GM06990 (cell line): ENCODE results near the gene TMEM185B.

Experiments used
- DNase-seq: peaks from one replicate; pipeline ENCODE4 v3.0.0-alpha.2; 2011; ENCODE audit not compliant: insufficient read length; ENCODE audit errors: extremely low read depth
- H3K27me3 ChIP-seq: replicated peaks from 2 replicates; pipeline ENCODE4 v1.6.0; 2011; ENCODE audit warnings: low read length; ENCODE audit not compliant: control insufficient read depth, insufficient read depth
- H3K36me3 ChIP-seq: 2 replicates; pipeline ENCODE4 v1.5.1; 2011; ENCODE audit warnings: low read length; ENCODE audit not compliant: control insufficient read depth, insufficient read depth
- H3K4me3 ChIP-seq: replicated peaks from 2 replicates; pipeline ENCODE4 v1.5.1; 2011; ENCODE audit warnings: low read depth, mild to moderate bottlenecking, control low read depth, low read length
- TF ChIP-seq, protein P1 (sequence below): IDR thresholded peaks from 2 replicates; pipeline ENCODE4 v1.5.1; 2011; ENCODE audit warnings: low read length, control low read depth, mild to moderate bottlenecking, inconsistent platforms; ENCODE audit not compliant: insufficient read depth, poor library complexity, severe bottlenecking

The TMEM185B gene

DNA sequence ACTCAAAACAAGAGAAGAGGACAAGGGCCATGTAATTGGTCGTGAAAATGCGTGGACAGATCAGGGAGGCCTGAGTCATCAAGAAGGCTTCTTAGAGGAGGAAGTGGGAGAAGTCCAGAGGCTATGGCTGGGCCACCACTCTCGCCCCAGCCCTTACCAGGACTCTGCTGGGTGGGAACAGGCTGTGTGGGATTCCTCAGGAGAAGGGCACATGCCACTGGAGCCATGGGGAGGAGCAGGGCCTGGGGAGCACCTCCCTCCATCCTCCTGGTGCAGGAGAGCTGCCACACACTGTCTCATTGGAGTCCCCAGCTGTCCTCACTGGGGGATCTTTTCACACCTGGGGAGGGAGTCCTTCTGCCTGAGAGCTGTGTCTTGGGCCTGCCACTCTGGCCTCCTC lies 20.0 kb upstream of the TMEM185B start:
- DNase-seq, result no peak
- TF ChIP-seq, protein P1, sequence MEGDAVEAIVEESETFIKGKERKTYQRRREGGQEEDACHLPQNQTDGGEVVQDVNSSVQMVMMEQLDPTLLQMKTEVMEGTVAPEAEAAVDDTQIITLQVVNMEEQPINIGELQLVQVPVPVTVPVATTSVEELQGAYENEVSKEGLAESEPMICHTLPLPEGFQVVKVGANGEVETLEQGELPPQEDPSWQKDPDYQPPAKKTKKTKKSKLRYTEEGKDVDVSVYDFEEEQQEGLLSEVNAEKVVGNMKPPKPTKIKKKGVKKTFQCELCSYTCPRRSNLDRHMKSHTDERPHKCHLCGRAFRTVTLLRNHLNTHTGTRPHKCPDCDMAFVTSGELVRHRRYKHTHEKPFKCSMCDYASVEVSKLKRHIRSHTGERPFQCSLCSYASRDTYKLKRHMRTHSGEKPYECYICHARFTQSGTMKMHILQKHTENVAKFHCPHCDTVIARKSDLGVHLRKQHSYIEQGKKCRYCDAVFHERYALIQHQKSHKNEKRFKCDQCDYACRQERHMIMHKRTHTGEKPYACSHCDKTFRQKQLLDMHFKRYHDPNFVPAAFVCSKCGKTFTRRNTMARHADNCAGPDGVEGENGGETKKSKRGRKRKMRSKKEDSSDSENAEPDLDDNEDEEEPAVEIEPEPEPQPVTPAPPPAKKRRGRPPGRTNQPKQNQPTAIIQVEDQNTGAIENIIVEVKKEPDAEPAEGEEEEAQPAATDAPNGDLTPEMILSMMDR, result no peak
- no peaks in the 10 kb centered on the region for H3K27me3 ChIP-seq
- H3K4me3 ChIP-seq, result no peak overlapping the region
- H3K36me3 ChIP-seq, result no peaks in the 10 kb centered on the region

DNA sequence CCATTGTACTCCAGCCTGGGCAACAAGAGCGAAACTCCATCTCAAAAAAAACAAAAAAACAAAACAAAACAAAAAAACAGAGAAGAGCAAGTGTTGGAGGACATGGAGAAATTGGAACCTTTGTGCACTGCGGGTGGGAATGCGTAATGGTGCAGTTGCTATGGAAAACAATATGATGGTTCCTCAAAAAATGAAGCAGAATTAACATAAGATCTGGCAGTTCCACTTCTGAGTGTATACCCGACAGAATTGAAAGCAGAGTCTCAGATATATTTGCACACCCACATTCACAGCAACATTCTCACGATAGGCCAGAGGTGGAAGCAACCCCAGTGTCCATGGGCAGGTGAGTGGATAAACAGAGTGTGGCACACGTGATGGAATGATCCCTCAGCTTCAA lies 18.5 kb upstream of the TMEM185B start:
- no peak overlapping the region for H3K4me3 ChIP-seq
- H3K27me3 ChIP-seq, result no peaks in the 10 kb centered on the region
- H3K36me3 ChIP-seq, result no peaks in the 10 kb centered on the region
- DNase-seq, result no peak
- TF ChIP-seq, protein P1, result no peak

DNA sequence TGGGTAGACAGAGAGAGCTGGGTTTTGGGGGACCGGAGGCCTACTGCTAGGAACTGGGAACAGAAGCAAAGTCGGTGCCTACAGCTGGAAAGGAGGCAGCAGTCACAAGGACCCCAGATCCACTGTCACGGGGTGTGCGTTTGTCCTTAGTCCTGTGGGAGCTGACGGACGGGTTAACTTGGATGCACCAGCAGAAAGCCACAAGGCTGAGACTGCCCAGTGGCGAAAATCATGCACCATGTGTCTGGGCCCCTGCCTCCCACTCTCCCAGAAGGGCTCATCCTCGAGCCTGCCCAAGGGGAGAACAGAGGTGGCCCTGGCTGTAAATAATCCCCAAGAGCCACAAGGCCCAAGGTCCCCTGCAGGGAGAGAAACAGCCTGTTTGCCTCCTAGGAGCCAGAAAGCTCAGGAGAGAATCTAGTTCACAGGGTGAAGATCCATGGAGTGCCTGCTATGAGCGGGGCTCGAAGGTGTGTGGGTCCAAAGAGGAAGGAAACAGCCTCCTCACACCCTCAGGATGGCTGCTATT lies 17.8 kb upstream of the TMEM185B start:
- H3K27me3 ChIP-seq, result no peaks in the 10 kb centered on the region
- H3K36me3 ChIP-seq, result no peaks in the 10 kb centered on the region
- TF ChIP-seq, protein P1, result no peak
- H3K4me3 ChIP-seq, result no peak overlapping the region
- no peak for DNase-seq

DNA sequence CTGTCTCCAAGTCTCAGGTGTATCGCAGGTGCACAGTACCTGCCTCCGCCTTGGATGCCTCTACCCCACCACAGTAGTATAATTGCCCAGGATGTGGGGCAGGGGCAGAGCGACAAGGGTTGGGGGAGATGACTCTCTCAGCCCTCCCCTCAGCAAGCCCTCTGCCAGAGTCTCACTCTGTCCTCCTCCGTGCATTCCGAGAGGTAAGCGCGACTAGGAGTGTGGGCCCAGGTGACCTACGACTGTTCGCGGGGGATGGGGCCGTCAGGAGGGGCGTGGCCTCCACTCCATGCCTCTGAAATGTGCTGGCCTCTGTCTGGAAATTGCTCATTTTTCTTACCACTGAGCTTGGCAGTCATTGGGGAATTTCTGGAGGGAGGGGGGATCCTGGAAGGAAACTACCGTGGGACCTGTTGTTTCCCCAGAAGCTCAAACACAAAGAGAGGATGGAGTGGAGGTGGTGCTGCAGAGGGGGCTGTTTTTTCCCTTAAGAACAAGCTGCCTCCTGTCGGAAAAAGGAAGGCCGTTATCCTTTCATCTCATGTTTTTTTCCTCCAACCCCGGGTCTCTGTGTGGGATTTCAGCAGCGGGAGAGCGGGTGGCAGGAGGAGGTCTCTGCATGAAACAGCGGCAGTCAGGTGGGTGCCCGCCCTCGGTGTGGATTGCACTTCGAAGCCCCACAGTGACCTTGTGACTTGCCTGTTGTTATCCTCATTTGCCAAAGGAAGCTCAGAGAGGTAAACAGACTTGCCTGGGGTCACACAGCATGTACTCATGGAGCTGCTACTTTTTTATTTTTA lies 16.5 kb upstream of the TMEM185B start:
- no peaks in the 10 kb centered on the region for H3K27me3 ChIP-seq
- no peaks in the 10 kb centered on the region for H3K36me3 ChIP-seq
- no peak for DNase-seq
- TF ChIP-seq, protein P1, result no peak
- H3K4me3 ChIP-seq, result no peak overlapping the region

DNA sequence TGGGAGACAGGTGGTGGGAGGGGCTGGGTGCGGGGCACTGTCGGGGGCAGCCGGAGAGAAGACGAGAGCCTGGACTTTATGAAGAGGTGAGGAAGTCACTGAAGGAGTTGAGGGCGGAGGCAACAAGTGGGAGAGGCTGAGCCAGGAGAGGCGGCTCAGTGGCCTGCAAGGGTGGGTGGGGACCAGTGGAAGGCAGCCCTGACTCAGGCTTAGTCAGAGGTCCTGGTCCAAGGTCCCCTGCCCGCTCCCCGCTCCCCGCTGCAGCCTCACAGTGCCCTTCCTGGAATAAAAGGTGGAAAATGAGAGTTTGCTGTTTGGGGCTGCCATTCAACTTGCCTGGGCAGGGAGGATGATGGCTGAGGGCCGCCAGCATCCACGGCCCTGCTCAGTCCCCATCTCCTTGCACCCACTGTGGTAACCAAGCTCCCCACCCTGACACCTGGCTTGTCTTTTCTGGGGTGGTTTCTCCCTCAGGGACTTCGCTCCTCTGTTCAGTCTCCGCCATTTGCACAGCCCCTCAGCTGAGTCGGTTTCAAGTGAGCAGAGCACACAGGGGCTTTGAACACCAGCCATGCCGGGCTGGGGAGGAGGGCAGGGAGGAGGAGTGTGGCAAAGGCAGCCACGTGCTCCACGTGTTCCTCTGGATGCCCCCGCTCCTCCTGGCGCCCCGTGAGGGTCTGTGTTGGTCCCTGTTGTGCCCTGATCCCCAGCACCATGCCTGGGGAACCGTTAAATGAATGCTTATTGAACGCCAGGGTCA lies 15.7 kb upstream of the TMEM185B start:
- no peak for DNase-seq
- no peaks in the 10 kb centered on the region for H3K27me3 ChIP-seq
- TF ChIP-seq, protein P1, result no peak

More for the DNA sequence above, 15.7 kb upstream of the TMEM185B start:
- H3K36me3 ChIP-seq, result no peaks in the 10 kb centered on the region
- H3K4me3 ChIP-seq, result no peak overlapping the region
